ENCODE data around the gene NYNRIN.

The NYNRIN gene

DNA sequence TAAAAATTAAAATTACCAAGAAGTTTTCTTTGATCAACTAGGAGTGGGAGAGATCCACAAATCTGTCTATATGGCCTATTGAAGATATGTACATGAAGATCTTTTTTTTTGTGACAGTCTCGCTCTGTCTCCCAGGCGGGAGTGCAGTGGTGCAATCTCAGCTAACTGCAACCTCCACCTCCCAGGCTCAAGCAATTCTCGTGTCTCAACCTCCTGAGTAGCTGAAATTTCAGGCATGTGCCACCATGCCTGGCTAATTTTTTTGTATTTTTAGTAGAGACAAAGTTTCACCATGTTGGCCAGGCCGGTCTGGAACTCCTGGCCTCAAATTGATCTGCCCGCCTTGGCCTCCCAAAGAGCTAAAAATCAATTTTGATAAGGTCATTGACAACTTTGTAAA is 35.4 kb upstream of the NYNRIN start:
- H3K27ac ChIP-seq (ENCODE audit: low read length) = no peak overlapping the region
- no peaks in the 10 kb centered on the region for H3K27me3 ChIP-seq (ENCODE audit: control insufficient read depth, insufficient read depth, low read length)
- no peaks in the 10 kb centered on the region for H3K9me3 ChIP-seq (ENCODE audit: control insufficient read depth, insufficient read depth, low read length)
- H3K4me1 ChIP-seq (ENCODE audit: control insufficient read depth, insufficient read depth, low read length) = peaks cover 2% of the 10 kb centered on the region; the same call in 1 of the 2 replicates
- H3K4me3 ChIP-seq (ENCODE audit: low read length) = no peak overlapping the region
- no peak for DNase-seq (ENCODE audit: low read depth, low spot score)
- no peaks in the 10 kb centered on the region for H3K36me3 ChIP-seq (ENCODE audit: control insufficient read depth, insufficient read depth, low read length)
- WGBS (ENCODE audit: insufficient coverage, insufficient read length) = no CpG with 5 or more reads among the region's 5 CpGs

DNA sequence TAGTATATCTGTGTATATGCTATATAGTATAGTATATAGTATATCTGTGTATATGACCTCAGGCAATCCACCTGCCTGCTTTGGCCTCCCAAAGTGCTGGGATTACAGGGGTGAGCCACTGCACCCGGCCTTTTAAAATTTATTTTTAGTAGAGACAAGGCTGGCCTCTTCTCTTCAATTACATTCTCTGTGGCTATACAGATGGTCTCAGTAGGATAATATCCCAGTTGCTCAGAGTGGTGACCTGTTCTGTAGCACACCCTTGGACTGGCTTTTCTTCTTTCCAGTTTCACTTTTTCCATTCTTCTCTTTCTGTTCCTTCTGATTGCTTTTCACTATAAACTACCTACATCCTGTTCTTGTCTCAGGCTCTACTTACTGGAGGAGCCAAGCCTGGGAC is 34.0 kb upstream of the NYNRIN start:
- no peak overlapping the region for H3K27ac ChIP-seq (ENCODE audit: low read length)

DNA sequence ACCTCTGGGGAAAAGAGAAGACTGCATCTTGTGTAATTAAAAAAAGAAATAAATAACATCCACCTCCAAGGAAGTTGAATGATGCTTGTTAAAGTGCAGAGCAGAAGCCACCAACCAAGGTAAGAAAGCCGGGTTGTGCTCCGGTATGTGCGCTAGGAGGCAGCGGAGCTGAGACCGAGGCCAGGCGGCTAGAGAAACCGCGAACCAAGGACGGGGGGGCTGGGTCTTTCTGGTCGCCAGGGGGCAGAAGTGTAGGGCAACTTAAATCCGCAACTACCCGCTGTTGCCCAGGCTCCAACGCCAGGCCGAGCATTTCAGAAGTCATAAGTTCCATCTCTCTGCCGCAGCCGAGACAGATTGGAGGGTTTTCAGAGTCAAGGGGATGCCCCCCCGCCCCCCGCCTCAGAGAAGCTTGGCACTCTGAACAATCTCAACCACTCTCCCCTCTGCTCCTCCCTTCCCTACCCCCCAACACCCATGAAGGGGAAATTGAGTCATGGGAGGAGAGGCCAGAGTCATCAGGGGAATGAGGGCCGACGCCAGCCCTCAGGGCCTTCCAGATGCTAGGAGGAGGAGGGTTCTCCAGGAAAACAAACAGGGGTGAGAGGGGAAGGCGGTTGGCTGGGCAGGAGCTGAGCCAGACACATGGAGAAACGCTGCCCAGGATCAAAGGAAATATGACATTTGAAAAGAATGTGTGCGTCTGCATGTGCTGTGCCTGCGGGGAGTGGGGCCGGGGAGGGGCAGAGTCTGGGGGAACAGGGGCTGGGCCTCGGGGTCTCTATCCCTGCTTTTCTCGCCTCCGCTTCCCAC is 33.0 kb upstream of the NYNRIN start:
- no peak overlapping the region for H3K27ac ChIP-seq (ENCODE audit: low read length)
- peak overlapping the region; percentile 14; the same call in 1 of the 2 replicates for H3K4me3 ChIP-seq (ENCODE audit: low read length)
- WGBS (ENCODE audit: insufficient coverage, insufficient read length) = no CpG with 5 or more reads among the region's 28 CpGs

More for the DNA sequence above, 34.0 kb upstream of the NYNRIN start:
- no peaks in the 10 kb centered on the region for H3K9me3 ChIP-seq (ENCODE audit: control insufficient read depth, insufficient read depth, low read length)
- no CpG with 5 or more reads among the region's 1 CpG for WGBS (ENCODE audit: insufficient coverage, insufficient read length)
- DNase-seq (ENCODE audit: low read depth, low spot score) = no peak
- H3K36me3 ChIP-seq (ENCODE audit: control insufficient read depth, insufficient read depth, low read length) = no peaks in the 10 kb centered on the region
- no peak overlapping the region for H3K4me3 ChIP-seq (ENCODE audit: low read length)
- H3K4me1 ChIP-seq (ENCODE audit: control insufficient read depth, insufficient read depth, low read length) = peaks cover 2% of the 10 kb centered on the region; the same call in 1 of the 2 replicates
- H3K27me3 ChIP-seq (ENCODE audit: control insufficient read depth, insufficient read depth, low read length) = no peaks in the 10 kb centered on the region

DNA sequence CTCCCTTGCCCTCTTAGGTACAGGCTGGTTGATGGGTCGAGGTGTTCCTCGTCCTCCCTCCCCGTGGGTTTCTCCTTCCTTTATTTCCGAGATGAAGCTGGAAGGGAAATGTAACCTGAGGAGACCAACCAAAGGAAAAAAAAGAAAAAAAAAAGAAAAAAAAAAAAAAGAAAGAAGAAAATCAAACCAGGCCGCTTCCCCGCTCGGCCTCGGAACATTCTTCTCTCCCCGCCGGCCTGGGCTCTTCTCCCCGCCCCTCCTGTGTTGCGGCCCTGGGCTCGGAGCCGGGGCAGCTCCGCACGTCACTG is 32.4 kb upstream of the NYNRIN start:
- no peak overlapping the region for H3K27ac ChIP-seq (ENCODE audit: low read length)

More for the DNA sequence above, 33.0 kb upstream of the NYNRIN start:
- Histone ChIP-seq H3K36me3 (ENCODE audit: control insufficient read depth, insufficient read depth, low read length) (no peaks in the 10 kb centered on the region), H3K27me3 (ENCODE audit: control insufficient read depth, insufficient read depth, low read length) (no peaks in the 10 kb centered on the region), H3K9me3 (ENCODE audit: control insufficient read depth, insufficient read depth, low read length) (no peaks in the 10 kb centered on the region), H3K4me1 (ENCODE audit: control insufficient read depth, insufficient read depth, low read length) (peaks cover 2% of the 10 kb centered on the region; the same call in 1 of the 2 replicates)
- peak; percentile 71 for DNase-seq (ENCODE audit: low read depth, low spot score)

DNA sequence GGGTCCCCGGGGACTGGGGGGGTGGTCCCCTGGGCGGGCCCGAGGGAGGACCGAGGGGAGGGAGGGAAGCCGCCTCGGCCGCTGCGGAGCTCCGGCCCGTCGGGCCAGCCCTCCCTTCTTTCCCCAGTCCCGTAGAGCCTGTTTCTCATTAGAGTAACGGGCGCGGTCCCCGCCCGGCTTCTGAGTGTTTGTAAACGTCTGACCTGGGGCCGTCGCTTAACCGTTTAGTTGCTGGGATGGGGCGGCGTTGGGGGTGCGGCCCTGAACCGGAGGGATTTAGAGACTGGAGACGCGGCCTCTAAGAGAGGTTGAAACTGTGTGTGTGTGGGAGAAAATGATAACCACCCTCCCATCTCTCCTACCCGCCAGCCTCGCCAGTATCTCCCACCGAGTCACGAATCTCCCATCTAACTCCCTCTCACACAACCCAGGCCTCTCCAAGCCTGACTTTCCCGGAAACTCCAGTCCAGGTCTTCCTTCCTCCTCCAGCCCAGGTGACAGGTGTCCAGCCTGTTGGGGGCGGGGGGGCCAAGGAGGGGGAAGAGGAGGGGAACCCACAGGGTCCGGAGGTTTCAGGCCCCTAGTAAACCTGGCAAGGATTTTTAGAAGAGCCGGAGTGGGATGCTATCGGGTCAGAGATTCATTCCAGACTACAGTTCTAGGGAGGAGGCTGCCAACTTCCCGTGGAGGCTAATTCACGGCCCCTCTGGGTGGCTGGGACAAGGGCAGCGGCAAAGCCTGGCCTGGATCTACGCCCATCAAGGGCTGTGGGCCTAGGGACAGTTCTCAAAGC is 31.9 kb upstream of the NYNRIN start:
- peak overlapping the region; percentile 69 for H3K27ac ChIP-seq (ENCODE audit: low read length)
- H3K27me3 ChIP-seq (ENCODE audit: control insufficient read depth, insufficient read depth, low read length) = no peaks in the 10 kb centered on the region
- H3K9me3 ChIP-seq (ENCODE audit: control insufficient read depth, insufficient read depth, low read length) = no peaks in the 10 kb centered on the region
- no CpG with 5 or more reads among the region's 40 CpGs for WGBS (ENCODE audit: insufficient coverage, insufficient read length)
- peak; percentile 81 for DNase-seq (ENCODE audit: low read depth, low spot score)
- peak overlapping the region; percentile 31; the same call in 1 of the 2 replicates for H3K4me3 ChIP-seq (ENCODE audit: low read length)
- H3K36me3 ChIP-seq (ENCODE audit: control insufficient read depth, insufficient read depth, low read length) = no peaks in the 10 kb centered on the region
- peaks cover 2% of the 10 kb centered on the region; the same call in 1 of the 2 replicates for H3K4me1 ChIP-seq (ENCODE audit: control insufficient read depth, insufficient read depth, low read length)

More for the DNA sequence above, 32.4 kb upstream of the NYNRIN start:
- no peaks in the 10 kb centered on the region for H3K9me3 ChIP-seq (ENCODE audit: control insufficient read depth, insufficient read depth, low read length)
- no peaks in the 10 kb centered on the region for H3K27me3 ChIP-seq (ENCODE audit: control insufficient read depth, insufficient read depth, low read length)
- peak overlapping the region; percentile 31; the same call in 1 of the 2 replicates for H3K4me3 ChIP-seq (ENCODE audit: low read length)
- DNase-seq (ENCODE audit: low read depth, low spot score) = no peak
- no CpG with 5 or more reads among the region's 16 CpGs for WGBS (ENCODE audit: insufficient coverage, insufficient read length)
- no peaks in the 10 kb centered on the region for H3K36me3 ChIP-seq (ENCODE audit: control insufficient read depth, insufficient read depth, low read length)
- peaks cover 2% of the 10 kb centered on the region; the same call in 1 of the 2 replicates for H3K4me1 ChIP-seq (ENCODE audit: control insufficient read depth, insufficient read depth, low read length)

DNA sequence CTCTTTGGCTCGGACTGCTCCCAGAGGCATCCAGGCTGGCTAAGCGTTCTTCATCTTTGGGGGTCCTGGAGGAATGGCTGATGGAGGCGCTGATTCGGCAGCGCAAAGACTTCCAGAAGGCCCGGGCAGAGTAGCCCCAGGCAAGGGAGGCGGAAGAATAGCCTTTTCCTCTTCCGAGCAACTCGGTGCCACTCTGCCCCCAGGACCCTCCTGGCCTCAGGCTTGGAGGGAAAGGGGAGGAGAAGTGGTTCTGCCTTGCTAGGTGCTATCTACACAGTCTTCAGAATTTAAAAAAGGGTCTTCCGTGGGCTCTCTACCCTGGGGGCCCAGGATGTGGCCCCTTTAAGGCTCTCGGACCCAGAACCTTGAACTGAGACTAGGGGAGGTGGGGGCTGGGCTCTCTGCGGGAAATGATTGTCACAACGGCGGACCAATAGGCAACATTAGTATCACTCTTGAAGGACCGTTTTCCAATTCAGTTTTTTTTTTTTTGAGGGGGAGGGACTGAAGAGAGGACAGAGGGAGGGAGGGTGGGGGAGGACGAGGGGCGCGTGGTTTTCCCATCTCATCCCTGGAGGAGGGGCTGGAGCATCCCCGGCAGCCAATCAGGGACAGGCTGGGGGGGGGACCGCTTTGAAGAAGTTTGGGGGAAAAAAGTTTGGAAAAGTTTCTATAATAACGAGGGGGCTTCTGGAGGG is 31.1 kb upstream of the NYNRIN start, which contains the start of gene NFATC4:
TSS of gene NFATC4 (plus strand) at position 671 of the 698 bp plus-strand sequence. CDS start 157 bp downstream, outside the sequence.
- peak within 1 kb of the TSS; percentile 50; the same call in 1 of the 2 replicates for H3K4me3 ChIP-seq (ENCODE audit: low read length)
- H3K27ac ChIP-seq (ENCODE audit: low read length) = peak within 1 kb of the TSS; percentile 69
- no peaks in the 10 kb centered on the region for H3K9me3 ChIP-seq (ENCODE audit: control insufficient read depth, insufficient read depth, low read length)
- no peaks in the 10 kb centered on the region for H3K27me3 ChIP-seq (ENCODE audit: control insufficient read depth, insufficient read depth, low read length)
- WGBS (ENCODE audit: insufficient coverage, insufficient read length) = no CpG with 5 or more reads among the region's 21 CpGs
- no peaks in the 10 kb centered on the region for H3K36me3 ChIP-seq (ENCODE audit: control insufficient read depth, insufficient read depth, low read length)
- DNase-seq (ENCODE audit: low read depth, low spot score) = peak; percentile 90
- H3K4me1 ChIP-seq (ENCODE audit: control insufficient read depth, insufficient read depth, low read length) = peaks cover 2% of the 10 kb centered on the region; the same call in 1 of the 2 replicates

DNA sequence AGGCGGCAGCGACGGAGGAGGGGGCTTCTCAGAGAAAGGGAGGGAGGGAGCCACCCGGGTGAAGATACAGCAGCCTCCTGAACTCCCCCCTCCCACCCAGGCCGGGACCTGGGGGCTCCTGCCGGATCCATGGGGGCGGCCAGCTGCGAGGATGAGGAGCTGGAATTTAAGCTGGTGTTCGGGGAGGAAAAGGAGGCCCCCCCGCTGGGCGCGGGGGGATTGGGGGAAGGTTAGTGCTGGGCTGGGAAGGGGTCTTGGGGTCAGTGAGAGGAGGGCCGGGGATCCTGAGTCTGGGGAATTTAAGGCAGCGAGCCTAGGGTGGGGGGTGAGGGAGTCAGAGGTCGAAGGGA is 30.6 kb upstream of the NYNRIN start:
- Histone ChIP-seq H3K4me1 (ENCODE audit: control insufficient read depth, insufficient read depth, low read length) (peaks cover 2% of the 10 kb centered on the region; the same call in 1 of the 2 replicates), H3K27ac (ENCODE audit: low read length) (no peak overlapping the region), H3K9me3 (ENCODE audit: control insufficient read depth, insufficient read depth, low read length) (no peaks in the 10 kb centered on the region), H3K27me3 (ENCODE audit: control insufficient read depth, insufficient read depth, low read length) (no peaks in the 10 kb centered on the region), H3K4me3 (ENCODE audit: low read length) (peak overlapping the region; percentile 50; the same call in 1 of the 2 replicates), H3K36me3 (ENCODE audit: control insufficient read depth, insufficient read depth, low read length) (0 out of 2 replicates have a peak, but pooled peaks cover 2% of the 10 kb centered on the region)
- no peak for DNase-seq (ENCODE audit: low read depth, low spot score)
- WGBS (ENCODE audit: insufficient coverage, insufficient read length) = no CpG with 5 or more reads among the region's 15 CpGs

DNA sequence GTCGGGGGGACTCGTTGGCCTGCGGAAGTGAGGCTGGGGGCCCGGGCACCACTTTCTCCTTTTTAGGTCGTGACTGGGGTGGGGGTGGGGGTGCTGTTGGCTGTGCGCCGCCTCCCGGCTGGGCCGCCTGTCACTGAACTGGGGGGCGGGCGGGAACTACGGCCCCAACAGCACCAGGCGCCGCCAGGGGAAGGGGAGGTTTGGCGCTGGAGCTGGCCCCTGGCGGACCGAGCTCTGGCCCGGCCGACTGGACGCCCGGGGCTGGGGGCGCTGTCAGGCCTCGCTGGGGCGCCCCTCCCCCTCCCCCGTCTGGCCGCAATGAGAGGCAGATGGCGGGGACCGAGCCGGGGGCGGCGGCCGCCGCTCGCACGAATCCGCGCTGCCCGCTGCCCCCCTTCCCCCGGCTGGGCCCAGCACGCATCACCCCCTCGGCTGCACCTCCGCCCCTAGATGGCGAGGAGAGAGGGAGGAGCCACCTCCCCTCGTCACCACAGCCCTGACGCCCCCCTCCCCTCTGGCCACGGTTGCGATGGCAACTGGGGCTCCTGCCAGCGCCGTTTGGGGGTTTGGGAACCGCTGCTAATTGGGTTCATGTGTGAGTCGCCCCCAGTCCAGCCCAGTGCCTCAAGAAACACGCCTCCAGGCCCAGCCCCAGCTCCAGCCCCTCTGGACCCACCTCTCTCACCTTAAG is 30.1 kb upstream of the NYNRIN start:
- no peak for DNase-seq (ENCODE audit: low read depth, low spot score)
- Histone ChIP-seq H3K36me3 (ENCODE audit: control insufficient read depth, insufficient read depth, low read length) (peaks cover 5% of the 10 kb centered on the region; the same call in 1 of the 2 replicates), H3K4me3 (ENCODE audit: low read length) (peak overlapping the region; percentile 50; the same call in 1 of the 2 replicates), H3K27ac (ENCODE audit: low read length) (no peak overlapping the region), H3K27me3 (ENCODE audit: control insufficient read depth, insufficient read depth, low read length) (no peaks in the 10 kb centered on the region), H3K9me3 (ENCODE audit: control insufficient read depth, insufficient read depth, low read length) (no peaks in the 10 kb centered on the region), H3K4me1 (ENCODE audit: control insufficient read depth, insufficient read depth, low read length) (peaks cover 2% of the 10 kb centered on the region; the same call in 1 of the 2 replicates)
- WGBS (ENCODE audit: insufficient coverage, insufficient read length) = no CpG with 5 or more reads among the region's 52 CpGs

DNA sequence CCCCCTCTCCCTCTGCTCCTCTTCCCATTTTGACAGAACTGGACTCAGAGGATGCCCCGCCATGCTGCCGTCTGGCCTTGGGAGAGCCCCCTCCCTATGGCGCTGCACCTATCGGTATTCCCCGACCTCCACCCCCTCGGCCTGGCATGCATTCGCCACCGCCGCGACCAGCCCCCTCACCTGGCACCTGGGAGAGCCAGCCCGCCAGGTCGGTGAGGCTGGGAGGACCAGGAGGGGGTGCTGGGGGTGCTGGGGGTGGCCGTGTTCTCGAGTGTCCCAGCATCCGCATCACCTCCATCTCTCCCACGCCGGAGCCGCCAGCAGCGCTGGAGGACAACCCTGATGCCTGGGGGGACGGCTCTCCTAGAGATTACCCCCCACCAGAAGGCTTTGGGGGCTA is 29.3 kb upstream of the NYNRIN start:
- no peaks in the 10 kb centered on the region for H3K9me3 ChIP-seq (ENCODE audit: control insufficient read depth, insufficient read depth, low read length)
- H3K4me3 ChIP-seq (ENCODE audit: low read length) = no peak overlapping the region; the same call in 1 of the 2 replicates
- no peaks in the 10 kb centered on the region for H3K27me3 ChIP-seq (ENCODE audit: control insufficient read depth, insufficient read depth, low read length)
- no peak overlapping the region for H3K27ac ChIP-seq (ENCODE audit: low read length)
- H3K4me1 ChIP-seq (ENCODE audit: control insufficient read depth, insufficient read depth, low read length) = peaks cover 2% of the 10 kb centered on the region; the same call in 1 of the 2 replicates
- H3K36me3 ChIP-seq (ENCODE audit: control insufficient read depth, insufficient read depth, low read length) = peaks cover 5% of the 10 kb centered on the region; the same call in 1 of the 2 replicates
- no CpG with 5 or more reads among the region's 20 CpGs for WGBS (ENCODE audit: insufficient coverage, insufficient read length)
- no peak for DNase-seq (ENCODE audit: low read depth, low spot score)

Measured in iPS DF 6.9 (cell line).